ENCODE measurements around the gene ZNF860.
A peak's percentile ranks its signal among the peaks of the same experiment; 100 is the strongest.
"Not testable (repeated sequence)": the region's sequence is repeated elsewhere in the genome, so short reads cannot be mapped to it uniquely, and the experiment has no call there.

The ZNF860 gene

DNA sequence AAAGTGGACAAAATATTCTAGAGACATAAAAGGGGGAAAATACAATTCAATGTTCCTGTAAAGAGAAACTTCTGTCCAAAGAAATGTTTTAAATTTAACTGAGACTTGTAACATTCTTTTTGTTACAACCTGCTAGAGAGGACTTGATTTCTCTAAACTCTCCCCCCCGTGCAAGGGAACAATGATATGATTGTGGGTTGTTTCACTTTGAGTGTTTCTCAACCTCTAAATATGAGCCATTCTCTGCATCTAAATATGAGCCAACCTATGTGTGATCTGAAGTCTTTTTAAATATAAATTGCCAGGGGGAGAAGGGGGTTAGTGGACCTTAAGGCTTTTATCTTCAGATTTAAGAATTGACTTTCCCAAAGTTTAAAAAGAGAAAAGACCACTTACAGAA, 14.6 kb downstream of the ZNF860 start:
- no peak for DNase-seq (ENCODE audit: low spot score)

DNA sequence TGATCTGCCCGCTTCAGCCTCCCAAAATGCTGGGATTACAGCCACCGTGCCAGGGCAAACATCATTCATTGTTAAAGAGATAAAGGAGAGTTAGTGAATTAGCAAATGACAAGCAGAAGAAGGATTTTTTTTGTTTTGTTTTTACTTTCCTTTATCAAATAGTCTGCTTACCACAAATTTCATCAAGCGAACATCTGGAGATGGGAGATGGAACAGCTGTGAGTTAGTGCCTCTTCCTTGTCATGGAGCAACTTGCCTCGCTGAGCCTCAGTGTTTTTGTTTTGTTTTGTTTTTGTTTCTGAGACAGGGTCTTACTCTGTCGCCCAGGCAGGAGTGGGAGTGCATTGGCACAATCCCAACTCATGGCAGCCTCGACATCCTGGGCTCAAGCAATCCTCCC, 15.9 kb downstream of the ZNF860 start:
- DNase-seq (ENCODE audit: low spot score) = no peak

DNA sequence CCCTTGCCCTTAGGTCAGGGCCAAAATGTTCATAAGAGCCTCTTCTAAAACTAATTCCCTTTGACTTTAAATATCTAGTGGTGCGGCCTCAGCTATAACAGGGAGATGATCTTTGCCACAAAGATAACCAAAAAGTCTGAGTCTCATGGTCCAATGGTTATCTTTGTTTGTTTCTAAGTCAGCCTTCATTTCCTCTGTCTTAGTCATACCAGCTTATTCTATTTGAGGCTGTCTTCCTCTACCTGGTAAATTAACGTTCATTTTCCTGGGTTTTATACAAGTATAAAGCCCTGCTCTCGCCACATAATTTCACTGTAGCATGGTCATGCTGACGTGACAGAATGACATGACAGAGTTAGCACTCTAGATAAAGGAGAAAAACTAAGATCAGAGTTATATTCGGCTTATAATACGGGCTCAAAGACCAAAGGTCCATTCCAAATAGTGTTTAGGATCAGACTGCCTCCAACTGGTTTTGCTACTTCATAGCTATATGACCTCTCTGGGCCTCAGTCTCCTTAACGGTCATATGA, 18.4 kb downstream of the ZNF860 start:
- DNase-seq (ENCODE audit: low spot score) = no peak

DNA sequence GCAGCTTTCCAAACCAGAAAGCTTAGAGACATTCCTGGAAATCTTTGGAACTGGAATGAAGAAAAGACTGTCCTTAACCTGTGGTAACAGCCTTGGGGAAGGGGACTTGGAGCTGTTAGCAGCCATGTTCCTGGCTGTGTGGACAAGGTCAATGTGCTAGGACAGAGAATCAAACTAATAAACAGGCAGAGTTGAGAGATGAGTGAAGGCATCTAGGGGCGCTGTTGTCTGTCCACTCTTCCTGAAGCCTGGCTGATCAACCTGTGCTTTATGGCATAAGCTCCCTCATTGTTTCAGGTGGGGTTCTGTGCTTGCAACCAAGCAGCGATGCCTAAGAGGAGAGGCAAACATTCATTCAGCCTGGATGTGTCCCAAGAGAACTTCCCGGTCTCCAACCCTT, 19.3 kb downstream of the ZNF860 start:
- DNase-seq (ENCODE audit: low spot score) = no peak

DNA sequence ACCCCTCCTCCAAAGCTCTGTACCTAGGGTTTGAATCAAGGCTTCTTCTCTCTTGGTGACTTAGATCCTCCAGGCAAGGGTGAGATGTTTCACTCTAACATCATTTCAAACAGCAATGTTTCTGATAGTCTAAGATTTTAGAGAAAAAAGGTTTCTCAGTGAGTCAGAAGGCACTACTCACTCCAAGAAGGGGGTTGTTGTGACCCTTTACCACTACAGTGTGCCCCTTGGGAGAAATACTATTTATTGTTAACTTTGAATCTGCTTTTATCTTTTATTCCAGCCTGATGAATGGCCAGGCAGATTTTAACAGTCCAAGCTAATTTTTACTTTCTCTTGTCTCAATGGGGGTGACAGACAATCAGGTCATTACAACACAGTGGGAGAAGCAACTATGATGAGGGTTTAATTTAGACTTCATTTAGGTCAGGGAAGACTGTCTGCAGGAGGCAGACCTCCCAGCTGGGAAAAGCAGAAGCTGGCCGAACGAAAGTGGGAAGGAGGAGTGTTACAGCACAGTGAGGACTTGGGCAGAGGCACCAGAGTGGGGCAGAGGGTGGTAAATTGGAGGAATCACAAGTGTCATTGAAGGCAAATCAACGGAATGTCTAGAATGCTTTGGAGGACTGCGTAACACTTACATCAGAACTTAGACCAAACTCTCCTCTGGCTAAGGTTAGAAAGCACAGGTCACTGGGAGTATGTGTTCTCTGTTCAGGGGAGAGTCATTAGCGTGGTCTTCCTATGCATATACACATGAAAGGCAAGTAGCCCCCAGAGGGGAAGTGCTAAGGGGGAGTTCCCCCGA, 21.2 kb downstream of the ZNF860 start:
- no peak for DNase-seq (ENCODE audit: low spot score)

DNA sequence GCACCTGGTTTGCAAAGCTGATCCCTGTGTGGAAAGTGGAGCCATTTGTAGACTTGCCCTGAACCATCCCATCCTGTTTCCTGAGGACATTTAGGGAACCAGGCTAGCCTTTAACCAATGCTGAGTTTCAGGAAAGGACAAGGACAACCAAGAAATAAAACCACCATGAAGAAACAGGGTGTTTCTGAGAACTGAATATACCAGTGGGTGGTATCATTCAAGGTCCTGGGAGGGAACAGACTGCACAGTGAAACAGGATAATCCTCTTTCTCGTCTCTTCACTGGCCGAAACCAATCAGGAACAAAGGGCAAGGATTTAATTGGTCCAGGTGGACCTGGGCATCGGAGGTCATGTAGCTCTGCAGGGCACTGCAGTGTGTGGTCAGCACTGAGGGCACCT, 21.8 kb downstream of the ZNF860 start:
- DNase-seq (ENCODE audit: low spot score) = no peak

DNA sequence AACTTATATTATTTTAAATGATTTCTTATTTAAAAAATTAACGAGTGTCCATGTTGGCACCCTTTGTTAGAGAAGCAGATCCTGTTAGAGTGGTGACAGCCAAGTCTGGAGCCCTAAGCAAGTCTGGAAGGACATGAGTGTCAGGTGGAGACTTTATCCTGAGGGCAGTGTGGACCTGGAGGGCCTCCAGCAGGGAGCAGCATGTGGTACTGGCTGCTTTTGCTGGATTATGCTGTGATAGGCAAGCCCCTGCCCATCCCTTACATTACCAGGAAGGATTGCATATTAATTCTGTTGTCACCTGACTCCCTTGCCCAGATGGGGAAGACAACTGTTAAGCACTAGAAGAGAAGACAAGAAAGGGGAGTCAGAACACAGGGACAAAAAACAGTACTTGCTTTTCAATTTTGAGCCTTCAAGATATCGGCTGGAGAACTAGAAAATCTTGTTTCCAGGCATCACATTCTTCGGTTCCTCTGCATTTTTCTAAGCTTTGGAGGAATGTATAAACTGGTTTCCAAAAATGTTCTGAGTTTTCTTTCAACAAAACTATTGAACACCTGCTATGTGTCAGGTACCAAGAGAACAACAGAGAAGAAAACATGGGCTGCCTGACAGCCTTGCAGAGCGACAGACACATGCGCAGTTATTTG, 22.7 kb downstream of the ZNF860 start:
- DNase-seq (ENCODE audit: low spot score) = no peak

DNA sequence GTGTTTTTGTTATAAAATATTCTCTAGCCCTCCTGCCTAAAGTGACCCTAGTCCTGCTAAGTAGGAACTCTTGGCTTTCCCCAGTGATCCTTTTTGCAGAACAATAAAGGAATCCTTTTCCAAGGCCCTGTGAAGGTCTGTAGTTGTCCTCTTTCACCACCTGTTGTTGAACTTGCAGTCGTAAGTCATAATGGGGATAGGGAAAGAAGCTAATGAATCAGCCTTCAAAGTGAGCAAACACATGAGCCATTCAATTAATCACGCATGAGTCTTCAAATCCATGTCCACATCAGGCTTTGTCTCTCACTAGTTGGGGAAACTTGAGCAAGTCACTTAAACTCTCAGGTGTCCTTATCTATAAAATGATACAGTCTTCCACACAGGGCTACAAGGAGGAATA, 27.6 kb downstream of the ZNF860 start:
- peak; percentile 92 for DNase-seq (ENCODE audit: low spot score)

DNA sequence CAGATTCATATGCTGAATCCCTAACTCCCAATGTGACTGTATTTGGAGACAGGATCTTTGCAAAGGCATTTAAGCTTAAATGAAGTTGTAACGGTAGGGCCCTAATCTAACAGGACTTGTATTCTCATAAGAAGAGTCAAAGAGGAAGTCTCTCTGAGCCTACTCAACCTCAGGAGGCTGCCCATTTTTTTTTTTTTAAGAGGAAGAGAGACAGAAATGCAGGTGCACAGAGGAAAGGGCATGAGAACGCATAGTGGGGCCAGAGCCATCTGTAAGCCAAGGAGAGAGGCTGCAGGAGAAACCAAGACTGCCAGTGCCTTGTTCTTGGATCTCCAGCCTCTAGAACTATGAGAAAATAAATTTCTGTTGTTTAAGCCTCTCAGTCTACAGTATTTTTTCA, 28.4 kb downstream of the ZNF860 start:
- DNase-seq (ENCODE audit: low spot score) = no peak

DNA sequence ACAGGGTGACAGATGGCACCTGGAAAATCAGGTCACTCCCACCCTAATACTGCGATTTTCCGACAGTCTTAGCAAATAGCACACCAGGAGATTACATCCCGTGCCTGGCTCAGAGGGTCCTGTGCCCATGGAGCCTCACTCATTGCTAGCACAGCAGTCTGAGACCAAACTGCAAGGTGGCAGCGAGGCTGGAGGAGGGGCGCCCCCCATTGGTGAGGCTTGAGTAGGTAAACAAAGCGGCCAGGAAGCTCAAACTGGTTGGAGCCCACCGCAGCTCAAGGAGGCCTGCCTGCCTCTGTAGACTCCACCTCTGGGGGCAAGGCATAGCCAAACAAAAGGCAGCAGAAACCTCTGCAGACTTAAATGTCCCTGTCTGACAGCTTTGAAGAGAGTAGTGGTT, 29.1 kb downstream of the ZNF860 start:
- DNase-seq (ENCODE audit: low spot score) = not testable (repeated sequence)

DNA sequence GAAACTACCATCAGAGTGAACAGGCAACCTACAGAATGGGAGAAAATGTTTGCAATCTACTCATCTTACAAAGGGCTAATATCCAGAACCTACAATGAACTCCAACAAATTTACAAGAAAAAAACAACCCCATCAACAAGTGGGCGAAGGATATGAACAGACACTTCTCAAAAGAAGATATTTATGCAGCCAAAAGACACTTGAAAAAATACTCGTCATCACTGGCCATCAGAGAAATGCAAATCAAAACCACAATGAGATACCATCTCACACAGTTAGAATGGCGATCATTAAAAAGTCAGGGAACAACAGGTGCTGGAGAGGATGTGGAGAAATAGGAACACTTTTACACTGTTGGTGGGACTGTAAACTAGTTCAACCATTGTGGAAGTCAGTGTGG, 34.1 kb downstream of the ZNF860 start:
- DNase-seq (ENCODE audit: low spot score) = not testable (repeated sequence)

DNA sequence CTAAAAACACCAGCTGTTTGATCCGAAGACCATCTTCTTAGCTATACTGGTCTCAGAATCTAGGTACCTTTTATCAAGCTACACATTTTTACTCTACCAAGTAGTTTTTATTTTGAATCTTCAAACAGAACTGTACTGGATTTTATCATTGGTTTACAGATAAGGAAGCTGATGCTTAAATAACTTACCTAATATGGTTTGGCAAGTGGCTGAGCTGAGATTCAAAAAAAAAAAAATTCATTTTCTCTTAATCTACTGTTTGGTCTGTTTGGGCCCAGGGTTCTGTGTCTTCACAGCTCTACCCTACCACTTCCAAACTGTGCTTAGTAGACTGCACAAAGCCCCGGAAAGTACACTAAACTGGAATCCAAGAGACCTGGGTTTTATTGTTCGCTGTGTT, 35.7 kb downstream of the ZNF860 start:
- no peak for DNase-seq (ENCODE audit: low spot score)

DNA sequence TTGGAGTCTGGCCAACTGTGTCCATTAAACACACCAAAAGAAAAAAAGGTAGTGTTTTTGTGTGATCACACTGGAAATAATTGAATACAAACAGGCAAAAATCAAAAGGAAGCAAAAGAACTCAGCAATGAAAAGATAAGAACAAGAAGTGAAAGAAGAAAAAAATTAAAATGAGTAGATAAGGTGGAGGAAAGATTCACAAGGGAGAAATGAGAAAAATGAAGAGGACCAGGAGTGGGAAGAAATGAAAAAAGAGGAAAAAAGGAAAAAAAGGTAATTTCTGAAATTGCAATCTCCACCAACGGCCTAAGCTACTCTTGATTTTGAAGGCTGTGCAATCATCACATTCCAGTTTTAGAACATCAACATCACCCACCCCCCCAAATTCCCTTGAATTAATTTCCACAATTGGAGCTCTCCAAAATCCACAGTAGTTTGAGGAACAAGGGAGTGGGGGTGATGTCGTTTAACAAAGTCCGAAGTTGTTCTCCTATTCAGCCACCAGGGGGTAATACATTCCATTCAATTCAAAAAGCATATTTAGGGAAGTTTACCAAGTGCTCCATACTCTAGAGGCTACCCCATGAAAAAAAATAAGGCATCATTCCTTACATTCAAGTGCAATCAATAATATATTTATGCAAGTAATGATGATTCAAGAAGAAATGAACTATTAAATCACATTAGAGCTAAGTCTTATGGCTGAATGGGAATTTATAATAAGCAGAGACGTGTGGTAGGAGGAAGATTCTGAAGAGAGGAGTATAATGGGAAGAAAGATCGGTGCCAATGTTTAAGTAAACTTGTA, 37.4 kb downstream of the ZNF860 start:
- DNase-seq (ENCODE audit: low spot score) = peak; percentile 61

DNA sequence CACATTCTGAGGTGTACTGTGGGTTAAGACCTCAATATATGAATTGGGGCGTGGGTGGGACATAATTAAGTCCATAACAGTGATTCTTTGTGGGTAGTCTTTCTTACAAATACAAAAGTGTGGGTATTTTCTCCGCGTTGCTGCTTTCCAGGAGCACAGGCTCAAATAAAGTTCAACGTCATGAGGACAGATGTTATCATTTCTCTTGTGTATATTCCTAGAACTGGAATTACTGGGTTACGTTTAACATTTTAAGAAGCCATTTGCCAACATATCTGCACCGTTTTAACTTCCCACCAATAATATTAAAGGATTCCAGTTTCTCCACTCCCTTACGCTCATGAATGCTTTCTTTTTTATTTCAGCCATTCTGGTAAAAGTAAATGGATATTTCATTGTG, 39.6 kb downstream of the ZNF860 start:
- DNase-seq (ENCODE audit: low spot score) = no peak

DNA sequence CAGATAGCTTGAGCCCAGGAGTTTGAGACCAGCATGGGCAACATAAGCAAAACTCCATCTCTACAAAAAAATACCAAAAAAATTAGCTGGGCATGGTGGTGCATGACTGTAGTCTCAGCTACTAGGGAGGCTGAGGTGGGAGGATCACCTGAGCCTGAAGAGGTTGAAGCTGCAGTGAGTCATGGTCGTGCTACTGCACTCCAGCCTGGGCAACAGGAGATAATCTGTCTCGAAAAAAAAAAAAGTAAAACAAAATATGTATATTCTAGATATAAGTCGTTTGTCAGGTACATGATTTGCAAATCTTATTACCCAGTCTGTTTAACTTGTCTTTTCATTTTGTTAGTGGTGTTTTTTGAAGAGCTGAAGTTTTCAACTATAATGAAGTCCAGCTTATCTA, 40.2 kb downstream of the ZNF860 start:
- no peak for DNase-seq (ENCODE audit: low spot score)

DNA sequence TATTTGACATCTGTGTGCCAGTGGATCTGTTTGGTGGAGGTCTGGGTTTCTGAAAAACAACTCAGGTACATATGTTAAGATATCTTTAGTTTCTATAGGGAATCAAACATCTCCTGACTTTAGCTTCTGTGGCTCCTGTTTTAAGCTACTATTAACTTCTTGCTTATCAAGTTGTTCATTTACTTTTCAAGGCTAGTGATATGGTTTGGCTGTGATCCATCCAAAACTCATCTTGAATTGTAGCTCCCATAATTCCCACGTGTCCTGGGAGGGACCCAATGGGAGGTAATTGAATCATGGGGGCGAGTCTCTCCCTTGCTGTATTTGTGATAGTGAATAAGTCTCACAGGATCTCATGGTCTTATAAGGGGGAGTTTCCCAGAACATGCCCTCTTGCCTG, 41.4 kb downstream of the ZNF860 start:
- no peak for DNase-seq (ENCODE audit: low spot score)

DNA sequence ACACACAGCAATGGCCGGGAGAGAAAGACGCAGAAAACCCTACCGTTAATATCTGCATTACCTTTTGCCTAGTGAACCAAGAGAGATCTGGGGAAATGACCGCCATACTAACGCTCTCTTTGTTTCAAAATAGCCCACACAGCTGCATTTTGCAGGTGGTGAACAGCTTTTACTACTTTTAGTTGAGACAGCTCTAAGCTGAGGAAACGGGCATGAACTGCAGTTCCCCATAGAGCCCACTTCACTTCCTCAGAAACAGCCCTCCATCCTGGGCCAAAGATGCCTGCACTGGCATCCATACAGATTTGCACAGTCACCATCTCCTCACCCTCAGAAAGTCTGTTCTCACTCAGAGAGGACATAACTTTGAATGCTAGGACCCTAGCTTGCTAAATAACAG, 45.0 kb downstream of the ZNF860 start:
- DNase-seq (ENCODE audit: low spot score) = no peak

DNA sequence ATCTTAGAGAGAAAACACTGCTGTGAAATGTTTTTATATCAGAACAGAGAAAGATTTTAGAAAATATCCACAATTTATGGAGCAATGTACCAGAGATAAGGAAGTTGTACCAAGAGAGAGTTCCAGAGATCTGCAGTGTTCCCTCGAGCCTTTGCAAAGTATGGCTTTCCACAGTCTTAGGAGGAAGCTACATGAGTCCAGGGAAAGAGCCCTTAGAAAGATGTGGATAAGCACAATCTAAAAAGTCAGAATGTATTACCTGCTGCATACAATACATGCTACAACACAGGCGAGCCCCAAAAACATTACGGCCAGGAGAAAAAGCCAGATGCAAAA, 56.4 kb downstream of the ZNF860 start:
- DNase-seq (ENCODE audit: low spot score) = no peak

DNA sequence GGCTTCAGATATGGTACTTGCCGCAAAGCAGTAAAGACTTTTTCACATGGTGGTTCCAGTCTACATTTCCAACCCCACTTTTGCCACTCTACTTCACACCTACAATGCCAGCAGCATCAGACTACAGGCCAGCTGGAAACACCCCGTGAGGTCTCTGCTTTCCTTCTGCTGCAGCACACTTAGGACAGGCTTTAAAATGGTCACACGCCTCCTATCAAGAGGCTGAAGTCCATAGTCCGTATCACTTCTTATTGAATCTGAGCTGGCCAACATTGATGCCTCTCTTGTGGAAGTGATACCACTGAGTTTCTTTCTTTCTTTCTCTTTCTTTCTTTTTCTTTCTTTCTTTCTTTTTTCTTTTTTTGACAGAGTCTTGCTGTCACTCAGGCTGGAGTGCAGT, 59.8 kb downstream of the ZNF860 start:
- no peak for DNase-seq (ENCODE audit: low spot score)

Data from RKO (cell line).